HEK293 (cell line): ENCODE measurements around the gene DUXA.

Experiments
- CTCF ChIP-seq: fragments of 450-650 bp; formaldehyde crosslinking; IDR thresholded peaks from 2 replicates; pipeline ENCODE4 v1.5.1; 2016; ENCODE audit warnings: missing biosample characterization, missing genetic modification characterization
- MYNN ChIP-seq: fragments of 450-650 bp; formaldehyde crosslinking; IDR thresholded peaks from 2 replicates; pipeline ENCODE4 v1.5.1; 2016; ENCODE audit warnings: missing biosample characterization, missing genetic modification characterization, borderline replicate concordance
- TCF7L2 ChIP-seq: IDR thresholded peaks from 2 replicates; pipeline ENCODE4 v1.6.1; 2011; ENCODE audit warnings: low read depth, mild to moderate bottlenecking, inconsistent platforms, low read length, moderate library complexity, borderline replicate concordance
- ZNF121 ChIP-seq: fragments of 450-650 bp; formaldehyde crosslinking; IDR thresholded peaks from 2 replicates; pipeline ENCODE4 v1.5.1; 2016; ENCODE audit warnings: missing biosample characterization, missing genetic modification characterization
- ZNF513 ChIP-seq: fragments of 450-650 bp; IDR thresholded peaks from 2 replicates; pipeline ENCODE4 v1.5.1; 2018; ENCODE audit warnings: missing biosample characterization, missing genetic modification characterization
- ZNF621 ChIP-seq: fragments of 450-650 bp; formaldehyde crosslinking; IDR thresholded peaks from 2 replicates; pipeline ENCODE4 v1.5.1; 2017; ENCODE audit warnings: missing biosample characterization, missing genetic modification characterization

DNA sequence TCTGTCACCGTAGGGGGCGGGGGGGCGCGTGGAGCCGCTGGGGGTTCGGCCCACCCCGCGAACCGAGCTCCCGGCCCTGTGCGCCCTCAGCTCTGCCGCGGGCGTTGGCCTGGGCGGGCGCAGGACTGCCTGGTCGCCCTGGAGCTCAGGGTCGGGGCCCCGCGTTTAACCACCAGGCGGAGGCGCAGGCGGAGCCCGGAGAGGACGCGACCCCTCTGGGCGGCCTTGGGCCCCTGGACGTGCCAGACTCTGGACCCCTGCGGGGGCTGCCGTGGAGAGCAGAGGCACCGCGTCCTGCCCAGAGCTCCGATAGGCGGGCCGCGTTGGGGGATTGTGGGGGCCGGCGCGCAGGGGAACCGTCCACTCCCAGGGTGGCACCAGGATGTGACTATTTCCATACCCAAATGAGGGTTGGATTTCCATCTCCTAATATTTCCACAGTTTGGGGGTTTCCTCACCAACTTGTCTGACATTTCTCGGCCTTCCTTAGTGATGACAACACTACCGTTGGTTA is 60.5 kb downstream of the DUXA start:
- TF ChIP-seq MYNN (tag by site-specific recombination) (no peak), ZNF621 (tag by site-specific recombination) (no peak), TCF7L2 (no peak), ZNF513 (no peak), CTCF (tag by site-specific recombination) (no peak), ZNF121 (tag by site-specific recombination) (no peak)
